OCI-LY7 (cell line): Measurements from ENCODE around the gene ACACB. TPM values are rescaled to one million over a fixed set of nuclear protein-coding genes. Genes with fewer than 3 reads are reported as not detected.

ENCODE experiments used
- BruUV-seq: library from RNA; stranded (reverse); fragments of 400-500 nt; replicated peaks from 2 replicates; lab custom pipeline; 2021; lab: Mats Ljungman, UMichigan
- CTCF ChIA-PET: fragments of 300-600 bp; sonication (Branson Sonifier 250); formaldehyde crosslinking; loops from one replicate; lab custom pipeline; 2022; ENCODE audit warnings: antibody characterized with exemption; ENCODE audit not compliant: unreplicated experiment; lab: Charles Lee
- POLR2A ChIA-PET: fragments of 300-600 bp; sonication (Branson Sonifier 250); formaldehyde crosslinking; loops from one replicate; lab custom pipeline; 2022; ENCODE audit warnings: antibody characterized with exemption; lab: Charles Lee
- DNase-seq: peaks from one replicate; pipeline ENCODE4 v3.0.0-alpha.2; 2015; ENCODE audit warnings: low spot score
- H2AFZ ChIP-seq: fragments of 200-600 bp; sonication (generic), shearing (Covaris generic); 2 replicates; pipeline ENCODE4 v1.6.1; 2014; ENCODE audit warnings: mild to moderate bottlenecking, antibody characterized with exemption, low read length, moderate library complexity
- H3K27ac ChIP-seq: fragments of 200-600 bp; sonication (generic); 2 replicates; pipeline ENCODE4 v1.5.1; 2014; ENCODE audit warnings: mixed run types, low read depth, mild to moderate bottlenecking, moderate library complexity, low read length, inconsistent platforms; ENCODE audit not compliant: poor library complexity, severe bottlenecking
- H3K36me3 ChIP-seq: fragments of 200-600 bp; sonication (generic); 2 replicates; pipeline ENCODE4 v1.6.1; 2014; ENCODE audit warnings: mild to moderate bottlenecking, antibody characterized with exemption, low read length, moderate library complexity, mixed read lengths; ENCODE audit not compliant: insufficient read depth
- H3K4me1 ChIP-seq: fragments of 200-600 bp; sonication (generic); 2 replicates; pipeline ENCODE4 v1.5.1; 2014; ENCODE audit warnings: mild to moderate bottlenecking, low read length; ENCODE audit not compliant: insufficient read depth, poor library complexity, severe bottlenecking
- H3K4me2 ChIP-seq: fragments of 200-600 bp; sonication (generic); 2 replicates; pipeline ENCODE4 v1.6.1; 2014; ENCODE audit warnings: mild to moderate bottlenecking, low read length
- H3K4me3 ChIP-seq: fragments of 200-600 bp; sonication (generic); 2 replicates; pipeline ENCODE4 v1.5.1; 2014; ENCODE audit warnings: mild to moderate bottlenecking, low read depth, low read length; ENCODE audit not compliant: poor library complexity, severe bottlenecking
- H3K79me2 ChIP-seq: fragments of 200-600 bp; sonication (generic); 2 replicates; pipeline ENCODE4 v1.6.1; 2016; ENCODE audit warnings: low read depth, mild to moderate bottlenecking, low read length, moderate library complexity, mixed read lengths; ENCODE audit not compliant: insufficient read depth
- H3K9me2 ChIP-seq: fragments of 200-600 bp; sonication (generic); 2 replicates; pipeline ENCODE4 v1.6.1; 2016; ENCODE audit warnings: mild to moderate bottlenecking, low read length, mixed read lengths; ENCODE audit not compliant: insufficient read depth
- H3K9me3 ChIP-seq: fragments of 200-600 bp; sonication (generic); 2 replicates; pipeline ENCODE4 v1.6.1; 2014; ENCODE audit warnings: mild to moderate bottlenecking, mixed run types, low read length, mixed read lengths
- H4K20me1 ChIP-seq: fragments of 200-600 bp; sonication (generic); 2 replicates; pipeline ENCODE4 v1.6.1; 2014; ENCODE audit warnings: mild to moderate bottlenecking, antibody characterized with exemption, low read length, moderate library complexity, mixed read lengths; ENCODE audit not compliant: insufficient read depth
- CTCF ChIP-seq: fragments of 200-600 bp; sonication (generic); conservative IDR thresholded peaks from 2 replicates; pipeline ENCODE4 v1.5.1; 2014; ENCODE audit warnings: mild to moderate bottlenecking, antibody characterized with exemption, low read length, moderate library complexity, mixed read lengths
- EZH2phosphoT487 ChIP-seq: fragments of 200-600 bp; sonication (generic); IDR thresholded peaks from 2 replicates; pipeline ENCODE4 v1.6.1; 2018; ENCODE audit warnings: low read depth, borderline replicate concordance, mild to moderate bottlenecking, mixed run types, antibody characterized with exemption, low read length, moderate library complexity, mixed read lengths
- intact Hi-C: fragments of 100-400 bp; cut with micrococcal nuclease; formaldehyde crosslinking; loops from one replicate; pipeline ENCODE4 v1.10.0; 2022; ENCODE audit not compliant: unreplicated experiment
- total RNA-seq, 2 experiments: library from RNA; depleted of rRNA in 1 of 2; stranded (reverse); fragments of >200 nt in 1 of 2; shearing (Covaris generic) in 1 of 2; gene quantifications; 2 replicates each; pipeline ENCODE4 v1.2.3, GENCODE V29; 2014 to 2022

ACACB gene
- total RNA-seq, 2 experiments from 2014 or later = 19.7 to 45.1 TPM

- no TSS peak for BruUV-seq
- Histone ChIP-seq H3K79me2 (no peaks in the 10 kb centered on the region), H3K4me3 (no peak overlapping the region), H3K27ac (no peak overlapping the region), H3K9me2 (no peaks in the 10 kb centered on the region), H4K20me1 (no peaks in the 10 kb centered on the region), H3K36me3 (no peaks in the 10 kb centered on the region), H3K9me3 (no peaks in the 10 kb centered on the region), H3K4me2 (no peak overlapping the region), H3K4me1 (no peaks in the 10 kb centered on the region), H2AFZ (no peak overlapping the region)
- DNase-seq = no peak
- no peak for TF ChIP-seq EZH2phosphoT487
- TF ChIP-seq CTCF = no peak
- POLR2A ChIA-PET = no interaction called here
- intact Hi-C loops = no loop called here
- CTCF ChIA-PET = no interaction called here
These were observed 176.7 kb downstream of the ACACB start for GRCh38 chr12:109293106-109293505.

- no peak for TF ChIP-seq EZH2phosphoT487
- no peak for TF ChIP-seq CTCF
- H2AFZ ChIP-seq = no peak overlapping the region
- no peaks in the 10 kb centered on the region for H4K20me1 ChIP-seq
- DNase-seq = no peak
- H3K9me3 ChIP-seq = no peaks in the 10 kb centered on the region
- H3K36me3 ChIP-seq = no peaks in the 10 kb centered on the region
- H3K4me2 ChIP-seq = no peak overlapping the region
- intact Hi-C loops = no loop called here
- H3K79me2 ChIP-seq = no peaks in the 10 kb centered on the region
- H3K4me1 ChIP-seq = no peaks in the 10 kb centered on the region
- ChIA-PET POLR2A (no interaction called here), CTCF (no interaction called here)
- BruUV-seq = no TSS peak
- H3K27ac ChIP-seq = no peak overlapping the region
- H3K9me2 ChIP-seq = no peaks in the 10 kb centered on the region
- H3K4me3 ChIP-seq = no peak overlapping the region
These were observed 178.0 kb downstream of the ACACB start for GRCh38 chr12:109294286-109294796.

- no peaks in the 10 kb centered on the region for H3K9me3 ChIP-seq
- no peak for TF ChIP-seq EZH2phosphoT487
- TF ChIP-seq CTCF = no peak
- H3K4me3 ChIP-seq = no peak overlapping the region
- BruUV-seq = no TSS peak
- ChIA-PET CTCF (no interaction called here), POLR2A (no interaction called here)
- H3K9me2 ChIP-seq = no peaks in the 10 kb centered on the region
- H3K79me2 ChIP-seq = no peaks in the 10 kb centered on the region
- H3K36me3 ChIP-seq = no peaks in the 10 kb centered on the region
- no peak overlapping the region for H3K27ac ChIP-seq
- H2AFZ ChIP-seq = no peak overlapping the region
- intact Hi-C loops = no loop called here
- DNase-seq = no peak
- no peaks in the 10 kb centered on the region for H4K20me1 ChIP-seq
- no peak overlapping the region for H3K4me2 ChIP-seq
- H3K4me1 ChIP-seq = no peaks in the 10 kb centered on the region
These were observed 179.5 kb downstream of the ACACB start for GRCh38 chr12:109295764-109296425.
